A673 (cell line): ENCODE measurements around the gene FAM120B.

Experiments used
- CTCF ChIP-seq: fragments of 300-800, 200-600 bp; sonication (generic); conservative IDR thresholded peaks from 2 replicates; pipeline ENCODE4 v1.5.1; 2017; ENCODE audit warnings: low read depth, mild to moderate bottlenecking, antibody characterized with exemption, low read length, moderate library complexity, mixed read lengths
- EZH2 ChIP-seq: fragments of 200-600 bp; sonication (generic); IDR thresholded peaks from 2 replicates; pipeline ENCODE4 v1.6.1; 2017; ENCODE audit warnings: borderline replicate concordance, low read depth, mild to moderate bottlenecking, mixed read lengths, antibody characterized with exemption, low read length; ENCODE audit not compliant: poor library complexity, severe bottlenecking

DNA sequence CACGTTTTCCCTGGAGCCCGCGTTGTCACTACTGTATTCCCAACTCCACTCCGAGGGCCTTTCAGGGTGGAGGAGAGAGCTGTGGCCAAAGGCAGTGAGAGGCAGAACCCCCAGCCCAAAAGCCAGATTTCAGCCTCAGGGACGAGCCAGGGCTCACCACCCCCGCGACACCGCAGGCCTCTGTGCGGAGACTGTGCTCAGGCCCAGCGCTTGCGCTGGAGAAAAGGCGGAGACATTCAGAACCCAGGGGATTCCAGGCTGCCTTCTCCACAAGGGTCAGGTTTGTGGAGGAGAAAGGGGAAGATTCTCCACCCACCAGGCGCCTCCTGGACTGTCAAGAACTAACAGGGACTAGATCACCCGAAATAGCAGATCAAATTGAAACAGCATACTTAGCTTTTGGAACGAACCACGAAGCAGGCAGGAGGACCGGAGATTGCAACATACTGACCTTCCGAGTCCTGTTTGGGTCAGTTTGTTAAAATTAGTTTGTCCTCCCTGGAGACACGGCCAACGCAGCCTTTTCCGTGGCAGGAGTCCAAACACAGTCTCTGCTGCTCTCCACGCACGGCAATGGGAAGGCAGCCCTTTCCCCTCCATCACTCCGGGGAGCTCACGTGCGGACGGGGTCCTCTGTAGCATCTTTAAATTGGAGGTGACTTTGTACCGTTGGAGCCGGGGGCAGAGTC is 30.0 kb upstream of the FAM120B start:
- no peak for TF ChIP-seq CTCF
- no peak for TF ChIP-seq EZH2
